Measurements from ENCODE around the gene PTDSS2. TPM values are rescaled to one million over a fixed set of nuclear protein-coding genes. Genes with fewer than 3 reads are reported as not detected.

The PTDSS2 gene
- total RNA-seq, 2 donors from 2014 or later, result 23.6 to 23.8 TPM

- ATAC-seq (no peak), DNase-seq (ENCODE audit: low spot score in 2 of 2) (no peak)
- Mint-ChIP-seq H3K9me3 (no peaks in the 10 kb centered on the region), H3K36me3 (no peaks in the 10 kb centered on the region), H3K27ac (no peak overlapping the region)
These were observed 83.7 kb downstream of the PTDSS2 start for GRCh38 chr11:533586-534395.

GRCh38 chr11:534396-535209, 84.5 kb downstream of the PTDSS2 start:
- H3K27ac Mint-ChIP-seq, result peak overlapping the region in 1 of 2 donors; percentile 86
- H3K36me3 Mint-ChIP-seq, result no peaks in the 10 kb centered on the region
- H3K9me3 Mint-ChIP-seq, result no peaks in the 10 kb centered on the region
- DNase-seq (ENCODE audit: low spot score in 2 of 2) (peak; percentile 51 to 62), ATAC-seq (peak in 1 of 2 donors; percentile 0)

GRCh38 chr11:535210-535518, 85.1 kb downstream of the PTDSS2 start:
- no peak for ATAC-seq
- no peaks in the 10 kb centered on the region for H3K9me3 Mint-ChIP-seq
- no peak for DNase-seq (ENCODE audit: low spot score in 2 of 2)
- no peaks in the 10 kb centered on the region for H3K36me3 Mint-ChIP-seq
- H3K27ac Mint-ChIP-seq, result no peak overlapping the region

GRCh38 chr11:535519-536454, 85.7 kb downstream of the PTDSS2 start, which contains the start of gene HRAS:
TSS of gene HRAS (minus strand) at chr11:535576.
- DNase-seq (ENCODE audit: low spot score in 2 of 2) (peak; percentile 97 to 99), ATAC-seq (peak; percentile 89 to 91)
- Mint-ChIP-seq H3K9me3 (no peaks in the 10 kb centered on the region), H3K27ac (peak within 1 kb of the TSS; percentile 85 to 88), H3K36me3 (no peaks in the 10 kb centered on the region)

- peak within 1 kb of the TSS; percentile 85 to 88 for H3K27ac Mint-ChIP-seq
- no peaks in the 10 kb centered on the region for H3K36me3 Mint-ChIP-seq
- H3K9me3 Mint-ChIP-seq, result no peaks in the 10 kb centered on the region
- ATAC-seq (peak; percentile 43 to 53), DNase-seq (ENCODE audit: low spot score in 2 of 2) (peak; percentile 88 to 91)
These were observed 87.0 kb downstream of the PTDSS2 start, which contains the start of gene LRRC56 for GRCh38 chr11:536841-537621. TSS of gene LRRC56 (plus strand) at chr11:537527. CDS start at chr11:540685, 3,158 bp downstream.

GRCh38 chr11:537622-538430, 87.7 kb downstream of the PTDSS2 start:
- ATAC-seq (no peak), DNase-seq (ENCODE audit: low spot score in 2 of 2) (peak in 1 of 2 donors; percentile 57)
- peak overlapping the region in 1 of 2 donors; percentile 85 for H3K27ac Mint-ChIP-seq
- H3K36me3 Mint-ChIP-seq, result no peaks in the 10 kb centered on the region
- no peaks in the 10 kb centered on the region for H3K9me3 Mint-ChIP-seq

- no peak for DNase-seq (ENCODE audit: low spot score in 2 of 2)
- Mint-ChIP-seq H3K36me3 (no peaks in the 10 kb centered on the region), H3K9me3 (no peaks in the 10 kb centered on the region), H3K27ac (peak overlapping the region in 1 of 2 donors; percentile 85)
- ATAC-seq, result no peak
These were observed 88.5 kb downstream of the PTDSS2 start for GRCh38 chr11:538431-539051.

- DNase-seq (ENCODE audit: low spot score in 2 of 2), result peak in 1 of 2 donors; percentile 54
- Mint-ChIP-seq H3K36me3 (no peaks in the 10 kb centered on the region), H3K9me3 (no peaks in the 10 kb centered on the region), H3K27ac (no peak overlapping the region)
- ATAC-seq, result no peak
These were observed 89.9 kb downstream of the PTDSS2 start for GRCh38 chr11:539971-540481.

Other genes with a start within 250 kb of the PTDSS2 start
- 10 to 100 TPM; 53.3 to 81.6 TPM for gene BET1L, start 242.9 kb upstream of the PTDSS2 start, total RNA-seq
- gene RIC8A, start 242.6 kb upstream of the PTDSS2 start, total RNA-seq, result 100 to 1,000 TPM; 110 to 179 TPM
- 10 to 100 TPM; 11.7 to 38.7 TPM for gene SIRT3, start 213.9 kb upstream of the PTDSS2 start, total RNA-seq
- gene PSMD13, start 213.3 kb upstream of the PTDSS2 start, total RNA-seq, result 100 to 1,000 TPM; 196 to 273 TPM
- gene NLRP6, start 171.9 kb upstream of the PTDSS2 start, total RNA-seq, result 1 to 10 TPM in 1 of 2 donors, under 1 TPM in 1; 0.88 to 2.5 TPM
- gene PGGHG, start 161.2 kb upstream of the PTDSS2 start, total RNA-seq, result 100 to 1,000 TPM in 1 of 2 donors, 10 to 100 TPM in 1; 97.8 to 695 TPM
- gene IFITM5, start 150.8 kb upstream of the PTDSS2 start, total RNA-seq, result not detected
- 100 to 1,000 TPM; 385 to 785 TPM for gene IFITM2, start 142.5 kb upstream of the PTDSS2 start, total RNA-seq
- gene IFITM1, start 136.2 kb upstream of the PTDSS2 start, total RNA-seq, result 100 to 1,000 TPM in 1 of 2 donors, 10 to 100 TPM in 1; 91.3 to 436 TPM
- 100 to 1,000 TPM in 1 of 2 donors, 10 to 100 TPM in 1; 51.8 to 139 TPM for gene IFITM3, start 129.4 kb upstream of the PTDSS2 start, total RNA-seq
- gene B4GALNT4, start 80.8 kb upstream of the PTDSS2 start, total RNA-seq, result 10 to 100 TPM in 1 of 2 donors, 1 to 10 TPM in 1; 6.6 to 13.6 TPM
- gene PKP3, start 56.1 kb upstream of the PTDSS2 start, total RNA-seq, result under 1 TPM in 1 of 2 donors, not detected in 1; 0.12 TPM
- gene SIGIRR, start 35.3 kb upstream of the PTDSS2 start, total RNA-seq, result 10 to 100 TPM; 63.8 to 80.8 TPM
- 10 to 100 TPM; 61.2 to 69.3 TPM for gene ANO9, start 8.3 kb upstream of the PTDSS2 start, total RNA-seq
- 10 to 100 TPM; 90.9 to 98.0 TPM for gene RNH1, start 57.0 kb downstream of the PTDSS2 start, total RNA-seq
- 10 to 100 TPM; 29.9 to 38.6 TPM for gene HRAS, start 85.3 kb downstream of the PTDSS2 start, total RNA-seq
- gene LRRC56, start 87.2 kb downstream of the PTDSS2 start, total RNA-seq, result 1 to 10 TPM; 1.7 to 2.8 TPM
- gene LMNTD2, start 110.5 kb downstream of the PTDSS2 start, total RNA-seq, result 1 to 10 TPM; 5.1 to 5.8 TPM
- 10 to 100 TPM; 13.3 to 17.5 TPM for gene RASSF7, start 110.7 kb downstream of the PTDSS2 start, total RNA-seq
- gene PHRF1, start 126.2 kb downstream of the PTDSS2 start, total RNA-seq, result 10 to 100 TPM; 37.3 to 47.1 TPM
- 100 to 1,000 TPM in 1 of 2 donors, 10 to 100 TPM in 1; 25.3 to 104 TPM for gene IRF7, start 165.7 kb downstream of the PTDSS2 start, total RNA-seq
- gene CDHR5, start 174.7 kb downstream of the PTDSS2 start, total RNA-seq, result not detected
- not detected for gene SCT, start 176.9 kb downstream of the PTDSS2 start, total RNA-seq
- 1 to 10 TPM in 1 of 2 donors, under 1 TPM in 1; 0.60 to 5.6 TPM for gene DRD4, start 187.0 kb downstream of the PTDSS2 start, total RNA-seq
- gene DEAF1, start 244.9 kb downstream of the PTDSS2 start, total RNA-seq, result 10 to 100 TPM; 50.9 to 63.5 TPM
- gene TMEM80, start 245.5 kb downstream of the PTDSS2 start, total RNA-seq, result 10 to 100 TPM in 1 of 2 donors, 1 to 10 TPM in 1; 5.2 to 11.3 TPM

Measured in activated naive CD4-positive, alpha-beta T cell treated with anti-CD3 and anti-CD28 coated beads, Interleukin-2, amount 50 U/mL, for 72 hours (primary cell).